ENCODE data around the gene OR13D1. TPM values are rescaled to one million over a fixed set of nuclear protein-coding genes. Genes with fewer than 3 reads are reported as not detected.
"Not testable (repeated sequence)": the region's sequence is repeated elsewhere in the genome, so short reads cannot be mapped to it uniquely, and the experiment has no call there.

Gene OR13D1
- total RNA-seq, 4 donors from 2014 or later, result not detected

DNA sequence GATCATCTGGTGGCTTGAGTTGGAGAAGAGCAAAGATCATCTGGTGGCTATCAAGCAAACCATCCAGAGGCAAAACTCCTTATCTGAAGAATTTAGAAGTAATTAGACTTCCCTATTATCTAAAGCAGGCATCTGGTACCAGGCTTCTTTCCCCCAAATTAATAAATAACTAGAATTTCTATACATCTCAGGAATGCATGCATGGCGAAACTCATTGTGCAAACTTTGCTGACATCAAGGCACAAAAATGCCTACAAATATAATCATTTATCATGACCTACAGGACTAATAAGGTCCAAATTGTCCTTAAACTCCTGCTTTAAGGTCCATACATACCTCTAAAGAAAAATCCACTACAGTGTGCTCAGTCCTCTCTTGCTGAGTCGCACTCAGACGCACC is 6.0 kb downstream of the OR13D1 start:
- intact Hi-C loops (cut with DNase I), result no loop called here
- Histone ChIP-seq H3K4me3 (no peak overlapping the region), H3K27ac (replicated peaks in 1 of 4) (no peak overlapping the region), H3K4me1 (no peaks in the 10 kb centered on the region), H3K27me3 (no peaks in the 10 kb centered on the region), H3K9me3 (no peaks in the 10 kb centered on the region), H3K36me3 (no peaks in the 10 kb centered on the region)
- TF ChIP-seq POLR2AphosphoS5 (IDR thresholded peaks at IDR 0.05) (no peak), POLR2A (IDR thresholded peaks at IDR 0.05; ENCODE audit: low read depth) (no peak), EP300 (IDR thresholded peaks at IDR 0.05) (no peak)
- TF ChIP-seq, protein P1, sequence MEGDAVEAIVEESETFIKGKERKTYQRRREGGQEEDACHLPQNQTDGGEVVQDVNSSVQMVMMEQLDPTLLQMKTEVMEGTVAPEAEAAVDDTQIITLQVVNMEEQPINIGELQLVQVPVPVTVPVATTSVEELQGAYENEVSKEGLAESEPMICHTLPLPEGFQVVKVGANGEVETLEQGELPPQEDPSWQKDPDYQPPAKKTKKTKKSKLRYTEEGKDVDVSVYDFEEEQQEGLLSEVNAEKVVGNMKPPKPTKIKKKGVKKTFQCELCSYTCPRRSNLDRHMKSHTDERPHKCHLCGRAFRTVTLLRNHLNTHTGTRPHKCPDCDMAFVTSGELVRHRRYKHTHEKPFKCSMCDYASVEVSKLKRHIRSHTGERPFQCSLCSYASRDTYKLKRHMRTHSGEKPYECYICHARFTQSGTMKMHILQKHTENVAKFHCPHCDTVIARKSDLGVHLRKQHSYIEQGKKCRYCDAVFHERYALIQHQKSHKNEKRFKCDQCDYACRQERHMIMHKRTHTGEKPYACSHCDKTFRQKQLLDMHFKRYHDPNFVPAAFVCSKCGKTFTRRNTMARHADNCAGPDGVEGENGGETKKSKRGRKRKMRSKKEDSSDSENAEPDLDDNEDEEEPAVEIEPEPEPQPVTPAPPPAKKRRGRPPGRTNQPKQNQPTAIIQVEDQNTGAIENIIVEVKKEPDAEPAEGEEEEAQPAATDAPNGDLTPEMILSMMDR (IDR thresholded peaks at IDR 0.05), result no peak
- 84% methylated on average over 3 of the region's 3 CpGs for WGBS
- no peak for DNase-seq (ENCODE audit: extremely low spot score)

- intact Hi-C loops (cut with DNase I), result not testable (repeated sequence)
Observed at GRCh38 chr9:104708737-104709136, 14.4 kb downstream of the OR13D1 start.

GRCh38 chr9:104711604-104712003 is 17.3 kb downstream of the OR13D1 start:
- H3K4me1 ChIP-seq, result no peaks in the 10 kb centered on the region
- no peaks in the 10 kb centered on the region for H3K27me3 ChIP-seq
- no peak overlapping the region for H3K4me3 ChIP-seq
- WGBS, result 73% methylated on average over 4 of the region's 4 CpGs
- TF ChIP-seq EP300 (IDR thresholded peaks at IDR 0.05) (no peak), POLR2A (IDR thresholded peaks at IDR 0.05; ENCODE audit: low read depth) (no peak), POLR2AphosphoS5 (IDR thresholded peaks at IDR 0.05) (no peak)
- TF ChIP-seq, protein P1 (IDR thresholded peaks at IDR 0.05), result no peak
- no peaks in the 10 kb centered on the region for H3K36me3 ChIP-seq
- H3K9me3 ChIP-seq, result no peaks in the 10 kb centered on the region
- H3K27ac ChIP-seq (replicated peaks in 1 of 4), result no peak overlapping the region
- DNase-seq (ENCODE audit: extremely low spot score), result no peak
- intact Hi-C loops (cut with DNase I), result no loop called here

More at GRCh38 chr9:104708737-104709136, 14.4 kb downstream of the OR13D1 start:
- DNase-seq (ENCODE audit: extremely low spot score); H3K36me3 ChIP-seq; H3K27me3 ChIP-seq; H3K4me3 ChIP-seq; H3K27ac ChIP-seq (replicated peaks in 1 of 4); H3K4me1 ChIP-seq; H3K9me3 ChIP-seq: not testable (repeated sequence)
- 39% methylated on average over 1 of the region's 1 CpG for WGBS

- no peak overlapping the region for H3K4me3 ChIP-seq
- intact Hi-C loops (cut with DNase I), result no loop called here
Observed at GRCh38 chr9:104725014-104725413, 30.7 kb downstream of the OR13D1 start.

GRCh38 chr9:104738452-104738851 is 44.1 kb downstream of the OR13D1 start:
- intact Hi-C loops (cut with DNase I), result no loop called here
- no peak overlapping the region for H3K27ac ChIP-seq (replicated peaks in 1 of 4)
- H3K27me3 ChIP-seq, result no peaks in the 10 kb centered on the region
- H3K4me1 ChIP-seq, result no peaks in the 10 kb centered on the region
- 67% methylated on average over 3 of the region's 3 CpGs for WGBS
- DNase-seq (ENCODE audit: extremely low spot score), result no peak
- no peaks in the 10 kb centered on the region for H3K36me3 ChIP-seq
- TF ChIP-seq EP300 (IDR thresholded peaks at IDR 0.05) (no peak), POLR2A (IDR thresholded peaks at IDR 0.05; ENCODE audit: low read depth) (no peak), POLR2AphosphoS5 (IDR thresholded peaks at IDR 0.05) (no peak)
- TF ChIP-seq, protein P1 (IDR thresholded peaks at IDR 0.05), result no peak
- no peaks in the 10 kb centered on the region for H3K9me3 ChIP-seq
- H3K4me3 ChIP-seq, result no peak overlapping the region

More at GRCh38 chr9:104725014-104725413, 30.7 kb downstream of the OR13D1 start:
- Histone ChIP-seq H3K36me3 (no peaks in the 10 kb centered on the region), H3K27ac (replicated peaks in 1 of 4) (no peak overlapping the region), H3K27me3 (no peaks in the 10 kb centered on the region), H3K4me1 (no peaks in the 10 kb centered on the region), H3K9me3 (no peaks in the 10 kb centered on the region)
- WGBS, result 86% methylated on average over 5 of the region's 5 CpGs
- TF ChIP-seq, protein P1 (IDR thresholded peaks at IDR 0.05), result no peak
- TF ChIP-seq POLR2A (IDR thresholded peaks at IDR 0.05; ENCODE audit: low read depth) (no peak), POLR2AphosphoS5 (IDR thresholded peaks at IDR 0.05) (no peak), EP300 (IDR thresholded peaks at IDR 0.05) (no peak)
- no peak for DNase-seq (ENCODE audit: extremely low spot score)

Measured in esophagus muscularis mucosa (tissue), 4 donors.